Superior temporal gyrus (tissue), 1 donor: ENCODE measurements around the gene KRTAP10-5.
"Not testable (repeated sequence)": the region's sequence is repeated elsewhere in the genome, so short reads cannot be mapped to it uniquely, and the experiment has no call there.

ENCODE experiments used
- DNase-seq: peaks from one replicate; pipeline ENCODE4 v3.0.0-alpha.2; 2016; ENCODE audit errors: extremely low spot score

KRTAP10-5 gene

DNA sequence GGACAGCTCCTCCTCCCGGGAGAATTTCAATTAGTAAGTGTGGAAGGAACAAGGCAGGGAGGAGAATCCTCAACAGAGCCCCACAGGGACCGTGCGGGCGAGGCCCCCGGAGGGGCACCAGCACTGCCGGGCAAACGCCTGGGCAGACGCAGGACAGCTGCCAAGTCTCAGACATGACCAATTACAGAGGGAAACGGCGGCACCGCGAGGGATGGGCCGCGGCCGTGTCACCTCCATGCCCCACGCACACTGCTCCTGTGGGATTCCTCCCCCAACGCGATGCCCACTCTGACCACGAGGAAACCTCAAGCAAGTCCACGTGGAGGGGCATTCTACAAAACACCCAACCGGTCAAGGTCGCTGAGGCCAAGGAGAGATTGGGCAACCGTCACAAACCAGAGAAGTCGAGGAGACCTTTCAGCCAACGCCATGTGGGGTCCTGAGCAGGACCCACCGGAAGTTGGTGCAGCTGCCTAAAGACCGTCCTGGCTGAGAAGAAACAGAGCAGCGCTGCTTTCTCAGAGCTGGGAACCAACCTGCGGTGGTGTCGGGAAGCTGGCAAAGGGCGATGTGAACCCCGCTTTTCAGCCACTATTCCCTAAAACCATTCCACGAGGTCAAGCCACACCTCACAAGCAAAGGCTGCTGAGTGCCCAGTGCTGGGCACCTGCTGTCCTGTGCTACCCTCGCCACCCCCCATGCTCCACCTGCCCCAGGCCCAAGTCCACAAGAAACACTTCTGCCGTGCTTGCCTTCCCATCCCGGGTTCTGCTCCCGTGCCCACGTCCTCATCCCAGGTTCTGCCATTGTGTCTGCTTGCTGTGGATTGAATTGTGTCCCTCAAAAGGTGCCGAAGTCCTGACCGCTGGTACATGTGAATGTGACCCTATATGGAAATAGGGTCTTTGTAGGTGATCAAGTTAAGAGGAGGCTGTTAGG lies 8.3 kb downstream of the KRTAP10-5 start:
- no peak for DNase-seq

DNA sequence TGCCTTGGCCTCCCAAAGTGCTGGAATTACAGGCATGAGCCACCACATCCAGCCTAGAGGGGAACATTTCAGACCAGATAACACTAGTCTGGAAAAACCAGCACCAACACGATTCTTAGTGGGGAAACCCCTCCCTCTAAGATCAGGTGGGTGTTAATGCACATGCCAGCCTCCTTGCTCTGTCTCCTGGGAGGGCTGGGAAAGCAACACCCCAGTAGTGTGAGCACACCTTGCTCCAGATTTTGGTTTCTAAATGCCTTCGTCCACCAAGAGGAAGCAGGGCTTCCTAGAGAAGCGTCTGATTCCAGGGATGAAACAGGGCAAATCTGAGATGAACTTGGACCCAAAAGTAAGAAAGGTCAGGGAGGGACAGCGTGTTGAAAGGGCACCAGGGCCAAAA lies 9.1 kb downstream of the KRTAP10-5 start:
- no peak for DNase-seq

DNA sequence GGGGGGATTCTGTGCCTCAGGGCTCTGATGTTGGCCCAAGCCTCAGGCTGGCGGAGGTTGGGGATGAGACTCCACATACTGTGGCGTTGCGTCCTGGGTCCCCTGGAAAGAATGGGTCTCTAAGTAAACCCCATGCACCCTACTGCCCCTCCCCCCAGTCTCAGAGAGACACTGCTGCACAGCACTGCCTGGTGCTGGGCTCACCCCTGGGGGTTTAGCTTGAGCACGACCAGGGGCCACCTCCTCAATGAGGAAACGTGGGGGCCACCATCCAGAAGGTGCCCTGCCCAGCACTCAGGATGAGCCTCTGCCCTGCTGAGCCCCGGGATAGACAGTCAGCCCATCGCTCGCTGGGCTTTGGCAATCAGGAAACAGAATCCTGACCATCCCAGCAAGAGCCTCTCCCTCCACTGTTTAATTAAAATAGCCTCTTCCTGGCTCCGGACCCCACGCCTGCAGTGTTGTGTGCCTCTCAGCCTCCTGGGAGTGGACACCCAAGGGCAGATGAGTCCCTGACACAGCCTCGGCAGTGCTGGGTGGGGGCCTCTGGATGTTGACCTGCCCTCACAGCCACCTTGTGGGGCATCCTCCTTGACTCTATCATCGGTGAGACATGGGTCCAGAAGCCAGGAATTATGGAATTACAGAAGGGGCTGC lies 10.4 kb downstream of the KRTAP10-5 start:
- no peak for DNase-seq

DNA sequence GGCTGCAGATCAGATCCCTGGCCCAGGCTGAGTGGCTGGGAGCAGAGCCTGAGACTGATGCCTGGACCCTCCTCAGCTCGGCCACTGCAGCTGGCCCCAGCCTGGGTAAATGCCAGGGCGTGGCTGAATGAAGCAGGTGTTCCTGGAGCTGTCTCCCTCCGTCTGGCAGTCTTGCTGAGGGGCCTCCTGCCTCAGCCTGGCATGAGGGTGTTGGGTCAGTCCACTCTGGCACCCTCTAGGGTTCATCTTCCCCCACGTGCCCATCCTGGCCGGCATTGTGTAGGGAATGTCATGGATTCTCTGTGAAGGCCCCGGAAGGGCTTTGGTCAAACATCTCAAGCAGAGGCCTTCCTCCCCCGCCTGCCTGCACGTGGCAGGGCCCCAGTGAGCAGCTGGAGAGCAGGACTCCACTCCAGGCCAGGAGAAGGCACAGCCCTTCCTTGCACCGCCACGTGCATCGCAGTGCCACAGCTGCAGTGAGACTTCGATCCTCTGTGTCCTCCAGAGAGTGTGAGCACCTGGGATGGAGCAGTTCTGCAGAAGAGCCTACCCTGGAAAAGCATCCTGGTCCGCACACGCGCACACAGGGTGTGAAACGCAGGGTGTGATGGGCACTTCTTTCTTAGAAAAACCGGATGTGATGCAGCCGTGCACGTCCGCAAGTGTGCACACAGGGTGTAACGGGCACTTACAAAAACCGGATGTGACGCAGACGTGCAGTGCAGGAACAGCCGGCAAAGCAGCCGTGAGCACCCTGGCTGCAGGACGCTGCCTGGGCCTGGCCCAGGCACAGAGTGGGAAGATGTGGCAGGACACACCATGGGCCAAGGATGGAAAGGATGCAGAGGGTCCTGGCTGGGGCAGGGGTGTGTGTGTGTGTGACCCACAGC lies 11.5 kb downstream of the KRTAP10-5 start:
- no peak for DNase-seq

DNA sequence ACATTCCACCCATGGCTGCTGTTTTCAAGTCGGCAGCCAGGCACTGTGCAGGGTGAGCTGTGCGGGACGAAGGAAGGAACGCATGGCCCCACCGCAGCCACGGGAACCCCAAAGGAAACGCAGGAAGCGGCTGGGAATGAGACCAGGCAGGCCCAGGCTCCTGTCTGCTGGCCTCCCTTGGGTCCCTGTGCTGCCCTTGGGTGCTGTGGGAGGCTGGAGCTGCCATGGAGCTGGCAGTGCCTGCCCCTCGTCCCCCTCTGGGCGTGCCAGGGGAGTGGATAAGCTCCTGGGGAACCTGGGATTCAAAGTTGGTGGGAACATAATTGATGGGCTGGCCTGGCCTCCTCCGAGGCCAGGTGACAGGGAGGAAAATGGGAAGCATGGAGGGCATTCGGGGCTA lies 12.1 kb downstream of the KRTAP10-5 start:
- DNase-seq: no peak

DNA sequence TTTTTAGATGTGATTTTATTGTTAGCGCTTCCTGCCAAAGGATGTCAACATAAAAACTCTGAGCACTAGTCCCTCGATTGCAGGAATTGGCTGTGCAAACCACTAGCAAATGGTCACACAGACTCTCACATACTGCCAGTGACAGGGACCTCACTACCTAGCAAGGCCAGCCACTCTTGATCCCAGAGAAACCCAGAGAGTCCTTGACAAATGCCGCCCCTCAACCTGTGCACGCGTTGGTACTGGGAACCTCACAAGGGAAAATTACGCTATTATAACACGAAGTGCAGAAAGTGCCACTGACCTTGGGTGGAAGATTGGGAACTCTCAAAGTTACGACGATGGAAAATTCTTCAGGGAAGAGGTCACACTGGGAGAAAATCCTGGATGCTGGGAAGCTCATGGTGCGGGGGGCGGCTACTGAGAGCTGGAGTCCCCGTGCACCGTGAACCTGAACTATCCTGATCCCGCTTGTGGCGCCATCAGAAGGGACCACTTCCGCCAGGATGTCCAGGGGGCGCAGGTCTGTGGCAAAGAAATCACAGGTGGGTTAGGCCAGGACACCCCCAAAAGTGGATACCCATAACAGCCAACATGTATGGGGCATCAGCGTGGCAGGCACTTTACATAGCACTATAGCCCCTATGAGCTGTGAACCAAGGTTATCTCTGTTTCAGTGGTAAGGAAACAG lies 12.8 kb downstream of the KRTAP10-5 start:
- no peak for DNase-seq

DNA sequence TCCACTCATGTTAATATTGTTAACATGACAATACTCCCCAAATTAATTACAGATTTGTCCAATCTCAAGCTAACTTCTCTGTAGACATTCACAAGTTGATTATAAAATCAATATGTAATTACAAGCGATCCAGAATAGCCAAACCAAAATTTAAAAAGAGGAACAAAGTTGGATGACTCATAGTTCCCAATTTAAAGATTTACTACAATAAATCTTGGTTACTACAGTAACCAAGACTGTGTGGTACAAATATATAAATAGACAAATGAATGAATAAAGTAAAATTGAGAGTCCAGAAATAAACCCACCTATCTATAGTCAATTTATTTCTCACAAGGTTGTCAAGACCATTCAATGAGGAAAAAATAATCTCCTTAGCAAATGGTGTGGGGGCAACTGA lies 14.0 kb downstream of the KRTAP10-5 start:
- no peak for DNase-seq

DNA sequence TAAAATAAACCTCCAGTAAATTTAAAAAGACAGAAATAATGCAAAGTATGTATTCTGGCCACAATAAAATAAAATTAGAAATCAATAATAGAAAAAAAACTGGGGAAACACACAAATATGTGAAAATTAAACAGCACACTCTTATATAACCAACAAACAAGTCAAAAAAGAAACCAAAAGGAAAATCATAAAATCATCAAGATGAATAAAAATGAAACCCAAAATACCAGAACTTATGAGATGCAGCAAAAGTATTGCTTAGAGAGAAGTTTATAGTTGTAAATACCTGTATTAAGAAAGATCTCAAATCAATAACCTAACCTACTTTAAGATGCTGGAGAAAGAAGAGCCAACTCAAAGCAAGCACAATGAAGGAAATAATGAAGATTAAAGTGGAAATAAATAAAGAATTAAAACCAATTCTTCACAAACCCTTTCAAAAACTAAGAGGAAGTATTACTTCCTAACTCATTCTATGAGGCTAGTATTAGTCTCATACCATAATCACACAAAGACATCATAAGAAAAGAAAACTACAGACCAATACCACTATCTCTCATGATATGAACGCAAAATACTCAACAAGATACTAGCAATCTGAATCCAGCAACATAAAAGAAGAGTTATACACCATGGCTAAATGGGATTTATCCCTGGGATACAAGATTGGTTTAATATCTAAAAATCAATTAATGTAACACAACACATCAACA lies 15.4 kb downstream of the KRTAP10-5 start:
- no peak for DNase-seq

DNA sequence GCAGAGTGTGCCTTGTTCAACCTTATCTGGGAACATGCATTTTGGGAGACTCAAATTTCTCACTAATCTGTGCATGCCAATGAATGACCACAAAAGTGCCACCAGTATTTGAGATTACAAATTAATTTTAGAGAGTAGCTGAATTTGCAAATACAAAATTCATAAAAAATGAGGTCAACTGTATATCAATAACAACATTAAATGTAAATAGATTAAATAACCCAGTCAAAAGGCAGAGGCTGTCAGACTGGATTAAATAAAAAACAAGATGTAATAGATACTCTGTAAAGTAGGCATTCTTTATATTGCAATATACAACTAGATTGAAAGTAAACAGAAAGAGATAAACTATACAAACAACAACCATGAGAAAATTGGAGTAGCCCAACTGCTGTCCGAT lies 16.3 kb downstream of the KRTAP10-5 start:
- no peak for DNase-seq

DNA sequence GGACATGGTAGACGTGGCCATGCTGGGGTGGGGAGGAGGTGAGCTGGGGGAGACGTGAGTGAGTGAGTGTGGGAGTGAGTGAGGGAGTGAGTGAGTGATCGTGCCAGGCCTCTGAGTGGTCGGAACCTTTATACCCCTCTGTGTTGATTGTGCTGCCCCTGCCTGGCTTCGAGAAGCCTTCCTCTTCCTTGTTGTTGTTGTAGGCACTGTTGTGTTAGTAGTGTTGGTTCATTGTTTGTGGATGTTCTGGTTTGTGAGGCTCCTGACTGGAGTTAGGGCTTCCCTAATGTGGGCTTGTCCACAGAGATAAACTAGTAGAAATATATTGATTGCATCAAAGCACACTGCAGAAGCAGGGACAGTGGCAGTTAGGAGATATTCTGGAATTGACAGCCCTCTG lies 21.7 kb downstream of the KRTAP10-5 start, which contains the start of gene KRTAP10-3:
TSS of gene KRTAP10-3 (minus strand) at position 101 of the 400 bp plus-strand sequence. CDS start at position 21, 80 bp downstream.
- no peak for DNase-seq

DNA sequence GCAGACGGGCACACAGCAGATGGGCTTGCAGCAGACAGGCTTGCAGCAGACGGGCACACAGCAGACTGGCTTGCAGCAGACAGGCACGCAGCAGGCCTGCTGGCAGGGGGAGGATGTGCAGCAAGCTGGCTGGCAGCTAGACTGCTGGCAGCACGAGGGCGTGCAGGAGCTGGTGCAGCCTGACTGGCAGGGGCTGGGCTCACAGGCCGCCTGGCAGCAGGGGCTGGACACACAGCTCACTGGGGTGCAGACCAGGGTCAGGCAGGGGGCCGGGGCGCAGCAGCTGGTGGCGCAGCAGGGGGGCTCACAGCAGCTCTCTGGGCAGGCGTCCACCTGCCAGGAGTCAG lies 22.1 kb downstream of the KRTAP10-5 start:
- not testable (repeated sequence) for DNase-seq

DNA sequence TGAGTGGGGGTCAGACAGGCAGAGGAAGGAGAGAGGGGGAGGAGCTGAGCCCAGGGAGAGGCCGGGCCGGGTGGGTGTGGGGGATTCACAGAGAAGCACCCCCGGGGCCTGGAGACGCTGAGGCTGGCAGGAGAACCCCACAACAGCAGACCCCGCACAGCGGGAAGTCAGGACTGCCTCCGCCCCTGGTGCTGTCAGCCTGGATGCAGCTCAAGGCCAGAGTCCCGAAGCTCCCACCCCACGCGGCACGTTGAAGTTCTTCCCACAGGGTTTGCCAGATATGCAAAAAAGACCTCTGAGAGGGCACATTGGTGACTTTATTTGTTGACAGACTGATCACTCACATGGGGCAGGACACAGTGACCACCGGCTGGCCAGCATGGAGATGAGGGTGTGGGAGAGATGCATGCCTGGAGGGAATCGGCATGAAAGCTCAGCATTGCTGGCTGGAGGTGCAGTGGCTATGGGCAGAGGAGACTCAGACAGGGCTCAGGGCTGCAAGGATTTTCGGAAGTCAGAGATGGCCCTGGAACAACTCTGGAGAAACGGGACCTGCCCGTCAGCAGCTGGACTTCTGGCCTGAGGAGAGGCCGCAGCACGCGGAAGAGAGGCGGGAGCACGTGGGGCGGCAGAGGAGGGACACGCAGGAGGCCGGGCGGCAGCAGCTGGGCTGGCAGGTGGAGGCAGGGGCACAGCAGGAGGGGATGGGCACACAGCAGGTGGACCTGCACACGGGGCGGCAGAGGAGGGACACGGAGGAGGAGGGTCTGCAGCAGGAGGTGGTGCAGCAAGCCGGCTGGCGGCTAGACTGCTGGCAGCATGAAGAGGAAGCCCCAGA lies 22.7 kb downstream of the KRTAP10-5 start:
- no peak for DNase-seq

DNA sequence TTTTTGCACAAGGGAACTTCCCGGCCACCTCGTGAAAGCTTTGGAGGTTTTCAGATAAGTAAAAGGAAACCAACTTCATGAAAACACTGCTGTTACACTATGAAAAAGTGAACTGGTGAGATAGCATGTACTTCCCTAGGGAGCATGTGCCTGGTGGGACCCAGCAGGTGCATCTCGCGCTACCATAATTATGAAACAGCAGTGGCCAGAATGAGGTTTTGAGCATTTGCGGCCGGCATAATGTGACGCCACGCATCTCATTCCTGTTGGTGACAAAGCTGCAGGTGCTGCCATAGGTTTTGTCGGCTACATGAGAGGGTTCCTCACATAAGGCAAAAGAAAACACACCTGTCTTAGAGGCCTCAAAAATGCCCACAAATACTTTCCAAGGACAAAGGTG lies 23.5 kb downstream of the KRTAP10-5 start:
- no peak for DNase-seq

DNA sequence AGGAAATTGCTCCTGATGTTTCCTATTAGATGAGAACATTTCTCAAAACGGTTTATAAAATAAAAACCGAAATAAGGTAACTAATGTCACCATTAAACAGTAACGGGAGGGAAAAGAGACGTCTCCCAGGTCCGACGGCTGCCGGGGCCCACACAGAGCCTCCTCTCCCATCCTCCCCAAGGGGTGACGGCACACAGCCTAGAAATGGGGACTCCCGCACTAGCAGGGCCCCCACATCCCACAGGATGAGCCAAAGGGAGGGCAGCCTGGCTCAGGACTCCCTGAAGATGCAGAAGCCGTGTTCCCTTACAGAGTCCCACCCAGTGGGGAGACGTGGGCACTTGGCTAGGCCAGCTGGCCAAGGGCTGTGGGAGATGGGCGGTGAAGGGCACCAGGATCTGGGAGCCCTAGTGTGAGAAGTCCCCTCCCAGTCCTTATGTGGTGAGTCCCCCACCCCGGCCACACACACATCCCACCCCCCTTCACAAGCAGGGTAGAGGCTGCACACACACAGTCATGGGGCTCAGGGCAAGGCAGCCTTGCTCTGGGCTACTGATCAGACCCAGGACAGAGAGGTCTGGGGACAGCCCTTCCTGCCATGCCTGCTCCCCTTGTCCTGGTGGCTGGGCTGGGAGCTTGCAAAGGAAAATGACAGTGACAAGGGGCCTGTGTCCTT lies 25.1 kb downstream of the KRTAP10-5 start:
- DNase-seq: no peak

DNA sequence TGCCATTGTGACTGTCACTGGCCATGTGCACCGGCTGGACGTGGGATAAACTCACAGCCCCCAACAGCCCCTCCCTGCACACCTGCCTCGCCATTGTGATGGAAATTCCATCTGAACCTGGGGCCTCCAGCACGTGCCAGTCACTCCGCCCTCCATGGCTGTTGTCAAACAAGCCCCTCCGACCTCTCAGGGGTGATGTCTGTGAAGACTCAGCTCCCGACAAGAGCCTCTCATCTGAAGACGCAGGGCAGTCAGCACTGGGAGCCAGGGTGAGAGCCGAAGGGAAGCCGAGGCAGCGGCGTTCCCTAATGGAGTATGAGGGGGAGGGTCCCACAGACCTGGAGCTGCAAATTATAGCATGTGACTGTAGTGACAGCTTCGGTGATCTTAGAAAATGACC lies 27.7 kb downstream of the KRTAP10-5 start:
- no peak for DNase-seq

DNA sequence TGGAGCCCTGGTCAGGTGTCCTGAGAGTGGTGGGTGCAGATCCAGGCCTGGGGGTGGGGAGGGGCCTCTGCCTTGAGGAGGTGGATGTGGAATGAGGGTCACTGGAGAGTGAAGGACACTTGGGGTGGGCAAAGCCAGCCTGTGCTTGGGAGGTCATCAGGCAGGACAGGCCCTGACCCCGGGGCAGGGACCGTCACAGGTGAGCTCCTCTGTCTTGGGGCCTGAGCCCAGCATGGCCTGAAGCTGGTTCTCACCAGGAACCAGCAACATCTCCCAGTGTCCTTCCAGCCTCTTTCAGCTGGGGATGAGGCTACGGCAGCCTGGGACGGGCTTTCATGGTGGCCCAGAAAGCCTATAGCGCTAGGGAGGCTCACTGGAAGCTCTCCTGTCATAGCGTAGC lies 28.3 kb downstream of the KRTAP10-5 start:
- DNase-seq: no peak

DNA sequence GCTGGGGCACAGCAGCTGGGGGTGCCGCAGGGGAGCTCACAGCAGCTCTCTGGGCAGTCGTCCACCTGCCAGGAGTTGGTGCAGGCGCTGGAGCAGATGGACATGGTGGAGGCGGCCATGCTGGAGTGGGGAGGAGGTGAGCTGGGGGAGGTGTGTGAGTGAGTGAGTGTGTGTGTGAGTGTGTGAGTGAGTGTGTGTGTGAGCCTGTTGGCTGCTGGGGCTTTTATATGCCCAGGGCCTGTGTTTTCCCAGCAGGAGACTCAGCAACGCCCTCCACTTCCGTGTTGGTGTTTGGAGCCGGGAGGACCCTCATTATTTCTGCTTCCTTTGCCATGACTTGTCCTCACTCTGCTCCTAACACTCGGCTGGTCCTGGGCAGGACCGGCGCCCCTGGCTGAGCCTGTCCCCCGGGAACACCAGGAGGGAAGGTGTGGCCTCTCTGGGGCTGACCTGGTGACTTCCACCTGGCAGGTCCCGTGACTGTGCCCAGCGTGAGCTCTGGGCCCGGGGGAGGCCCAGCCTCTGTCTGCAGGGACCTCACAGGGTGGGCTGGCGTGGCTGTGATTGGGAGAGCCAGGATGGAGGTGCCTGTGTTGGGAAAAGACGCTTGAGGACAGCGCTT lies 29.0 kb downstream of the KRTAP10-5 start, which contains the start of gene KRTAP10-2:
TSS of gene KRTAP10-2 (minus strand) at position 166 of the 622 bp plus-strand sequence. CDS start at position 119, 47 bp downstream.
- no peak for DNase-seq

DNA sequence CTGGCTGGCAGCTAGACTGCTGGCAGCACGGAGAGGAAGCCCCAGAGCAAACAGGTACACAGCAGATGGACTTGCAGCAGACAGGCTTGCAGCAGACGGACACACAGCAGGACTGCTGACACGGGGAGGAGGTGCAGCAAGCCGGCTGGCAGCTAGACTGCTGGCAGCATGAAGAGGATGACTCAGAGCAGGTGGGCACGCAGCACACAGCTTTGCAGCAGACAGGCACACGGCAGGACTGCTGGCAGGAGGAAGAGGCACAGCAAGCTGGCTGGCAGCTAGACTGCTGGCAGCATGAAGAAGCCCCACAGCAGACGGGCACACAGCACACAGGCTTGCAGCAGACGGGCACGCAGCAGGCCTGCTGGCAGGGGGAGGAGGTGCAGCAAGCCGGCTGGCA lies 29.6 kb downstream of the KRTAP10-5 start:
- no peak for DNase-seq

DNA sequence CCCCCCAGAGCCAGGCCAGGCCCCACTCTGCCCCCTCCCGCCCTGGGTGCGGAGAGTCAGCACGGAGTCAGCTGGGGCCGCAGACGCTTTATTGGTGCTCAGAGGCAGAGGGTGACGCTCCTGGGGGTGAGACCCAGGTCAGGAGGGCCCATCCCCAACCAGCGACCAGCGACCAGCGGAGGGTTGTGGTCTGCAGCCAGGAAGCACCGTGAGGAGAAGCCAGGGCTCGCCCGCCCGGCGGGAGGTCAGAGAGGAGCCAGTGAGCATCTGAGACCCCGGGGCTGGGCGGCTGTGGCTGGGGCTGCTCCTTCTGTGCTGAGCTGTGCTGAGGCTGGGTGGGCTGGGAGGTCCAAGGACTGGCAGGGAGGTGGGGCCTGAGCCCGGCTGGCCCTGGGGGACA lies 30.1 kb downstream of the KRTAP10-5 start:
- not testable (repeated sequence) for DNase-seq
